OCI-M2 (cell line): ENCODE measurements around the gene ATP5MC2.

Experiments used
- DNase-seq: peaks from one replicate; lab custom pipeline; 2025; ENCODE audit not compliant: unreplicated experiment; lab: John Stamatoyannopoulos, UW

The ATP5MC2 gene

DNA sequence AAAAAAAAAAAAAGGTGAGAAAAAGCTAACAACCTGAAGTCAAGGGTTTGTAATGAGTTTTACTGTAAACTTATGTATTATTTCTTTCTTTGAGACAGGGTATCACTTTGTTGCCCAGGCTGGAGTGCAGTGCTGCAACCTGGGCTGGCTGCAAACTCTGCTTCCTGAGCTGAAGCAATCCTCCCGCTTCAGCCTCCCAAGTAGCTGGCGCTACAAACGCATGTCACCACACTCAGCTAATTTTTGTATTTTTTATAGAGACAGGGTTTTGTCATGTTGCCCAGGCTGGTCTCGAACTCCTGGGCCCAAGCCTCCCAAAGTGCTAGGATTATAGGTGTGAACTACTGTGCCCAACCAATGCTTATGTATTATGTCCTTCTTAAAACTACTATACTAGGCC is 58.9 kb downstream of the ATP5MC2 start:
- DNase-seq, result no peak
